Retinal pigment epithelial cell (primary cell): Measurements from ENCODE around the gene PLA2G4A.

Source experiments
- DNase-seq: peaks from one replicate; pipeline ENCODE4 v3.0.0-alpha.2; 2010; ENCODE audit warnings: low read depth
- H3K4me3 ChIP-seq: 2 replicates; pipeline ENCODE4 v1.5.1; 2011; ENCODE audit warnings: mild to moderate bottlenecking, low read length, control low read depth, moderate library complexity
- TF ChIP-seq, protein P1 (sequence below): conservative IDR thresholded peaks from 2 replicates; pipeline ENCODE4 v1.5.1; 2011; ENCODE audit warnings: low read depth, low read length, control low read depth, inconsistent platforms

The PLA2G4A gene

DNA sequence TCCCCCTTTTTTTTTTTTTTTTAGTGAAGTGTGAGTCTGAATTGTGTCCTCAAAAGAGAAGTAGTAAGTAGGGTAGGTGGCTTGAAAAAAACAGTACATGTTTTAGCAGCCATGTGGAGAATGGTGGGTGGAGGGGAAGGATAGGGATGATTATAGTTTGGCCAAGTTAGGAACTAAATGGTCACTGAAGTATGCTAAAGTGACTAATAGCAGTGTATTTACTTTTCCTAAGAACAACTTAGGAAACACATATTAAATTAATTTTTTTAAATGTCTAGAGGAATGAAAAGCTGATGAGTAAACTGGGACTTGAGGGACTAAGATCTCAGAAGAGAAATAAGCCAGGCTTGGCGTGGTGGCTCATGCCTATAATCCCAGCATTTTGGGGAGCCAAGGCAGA is 55.5 kb downstream of the PLA2G4A start:
- H3K4me3 ChIP-seq: no peak overlapping the region
- TF ChIP-seq, protein P1, sequence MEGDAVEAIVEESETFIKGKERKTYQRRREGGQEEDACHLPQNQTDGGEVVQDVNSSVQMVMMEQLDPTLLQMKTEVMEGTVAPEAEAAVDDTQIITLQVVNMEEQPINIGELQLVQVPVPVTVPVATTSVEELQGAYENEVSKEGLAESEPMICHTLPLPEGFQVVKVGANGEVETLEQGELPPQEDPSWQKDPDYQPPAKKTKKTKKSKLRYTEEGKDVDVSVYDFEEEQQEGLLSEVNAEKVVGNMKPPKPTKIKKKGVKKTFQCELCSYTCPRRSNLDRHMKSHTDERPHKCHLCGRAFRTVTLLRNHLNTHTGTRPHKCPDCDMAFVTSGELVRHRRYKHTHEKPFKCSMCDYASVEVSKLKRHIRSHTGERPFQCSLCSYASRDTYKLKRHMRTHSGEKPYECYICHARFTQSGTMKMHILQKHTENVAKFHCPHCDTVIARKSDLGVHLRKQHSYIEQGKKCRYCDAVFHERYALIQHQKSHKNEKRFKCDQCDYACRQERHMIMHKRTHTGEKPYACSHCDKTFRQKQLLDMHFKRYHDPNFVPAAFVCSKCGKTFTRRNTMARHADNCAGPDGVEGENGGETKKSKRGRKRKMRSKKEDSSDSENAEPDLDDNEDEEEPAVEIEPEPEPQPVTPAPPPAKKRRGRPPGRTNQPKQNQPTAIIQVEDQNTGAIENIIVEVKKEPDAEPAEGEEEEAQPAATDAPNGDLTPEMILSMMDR: no peak
- no peak for DNase-seq

DNA sequence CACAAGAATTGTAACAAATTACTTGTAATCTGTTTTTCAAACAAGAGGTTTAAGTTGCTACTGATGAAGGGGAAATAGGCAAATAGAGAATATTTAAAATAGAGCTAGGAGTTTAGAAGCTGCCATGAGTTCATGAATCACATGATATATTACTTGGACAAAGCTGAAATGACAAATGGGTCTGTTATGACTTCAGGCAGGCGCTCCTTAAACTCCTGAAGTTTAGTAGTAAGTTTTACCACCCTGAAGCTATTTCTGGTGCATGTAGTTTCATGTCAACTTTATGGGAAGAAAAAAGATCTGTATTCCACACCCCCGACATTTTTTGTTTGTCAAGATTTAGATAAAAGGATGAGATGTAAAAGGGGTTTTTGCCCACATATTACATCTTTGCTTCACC is 58.5 kb downstream of the PLA2G4A start:
- H3K4me3 ChIP-seq: no peak overlapping the region
- DNase-seq: no peak
- TF ChIP-seq, protein P1: no peak

- no peak overlapping the region for H3K4me3 ChIP-seq
- no peak for DNase-seq
- TF ChIP-seq, protein P1: no peak
Measured at GRCh38 chr1:186888367-186888766, 59.6 kb downstream of the PLA2G4A start.

- TF ChIP-seq, protein P1: no peak
- DNase-seq: no peak
- H3K4me3 ChIP-seq: no peak overlapping the region
Measured at GRCh38 chr1:186892936-186893335, 64.2 kb downstream of the PLA2G4A start.

DNA sequence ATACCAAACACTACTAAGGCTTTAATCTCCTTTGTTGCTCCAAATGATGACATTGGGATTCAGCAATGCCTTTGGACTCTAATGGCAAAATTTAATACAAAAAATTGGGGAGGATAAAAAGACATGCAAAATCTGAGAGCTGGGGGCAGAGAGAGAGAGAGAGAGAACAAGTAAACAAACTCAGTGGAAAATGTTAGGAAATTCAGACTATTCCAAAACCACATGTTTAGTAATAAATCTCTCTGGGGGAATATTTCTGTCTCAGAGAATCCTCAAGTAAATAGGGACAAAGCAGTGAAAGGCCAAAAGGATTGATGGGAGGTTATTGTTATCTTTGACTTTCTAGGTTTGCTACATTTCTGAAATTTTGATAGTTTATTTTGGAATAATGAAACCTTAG is 65.7 kb downstream of the PLA2G4A start:
- TF ChIP-seq, protein P1: no peak
- no peak overlapping the region for H3K4me3 ChIP-seq
- no peak for DNase-seq

GRCh38 chr1:186896211-186896610 is 67.5 kb downstream of the PLA2G4A start:
- TF ChIP-seq, protein P1: no peak
- no peak for DNase-seq
- H3K4me3 ChIP-seq: no peak overlapping the region

DNA sequence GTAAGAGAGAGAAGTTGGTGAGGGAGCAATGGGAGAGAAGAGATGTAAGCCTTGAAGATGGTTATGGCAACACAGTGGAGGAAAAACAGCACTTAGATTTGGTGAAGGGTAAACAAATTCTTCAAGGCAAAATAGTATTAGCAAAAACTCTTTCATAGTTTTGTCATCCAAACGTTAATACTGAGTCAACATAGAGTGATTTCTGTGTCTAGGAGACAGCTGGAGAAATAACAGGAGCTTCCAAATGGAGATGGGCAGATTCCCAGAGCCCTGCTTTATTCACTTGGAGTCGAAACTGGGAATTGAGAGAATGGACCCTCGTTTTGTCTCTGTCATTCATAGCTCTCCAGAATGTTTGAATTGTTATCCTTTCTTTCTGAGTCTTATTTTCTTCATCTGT is 68.3 kb downstream of the PLA2G4A start:
- H3K4me3 ChIP-seq: no peak overlapping the region
- DNase-seq: no peak
- TF ChIP-seq, protein P1: no peak
